ENCODE data around the gene CCDC106.
A peak's percentile ranks its signal among the peaks of the same experiment; 100 is the strongest.

Gene CCDC106

GRCh38 chr19:55632463-55632834, 15.6 kb upstream of the CCDC106 start:
- ATAC-seq (replicated peaks; ENCODE audit: extremely low read depth, poor library complexity, severe bottlenecking) (peak; percentile 63), DNase-seq (ENCODE audit: low spot score in 2 of 2) (peak; percentile 86)
- Mint-ChIP-seq H3K27me3 (no peaks in the 10 kb centered on the region), H3K27ac (ENCODE audit: low read depth) (no peak overlapping the region), H3K36me3 (ENCODE audit: insufficient read depth) (peaks cover 31% of the 10 kb centered on the region), H3K4me1 (peaks cover 43% of the 10 kb centered on the region), H3K4me3 (no peak overlapping the region), H3K9me3 (no peaks in the 10 kb centered on the region)

- DNase-seq (ENCODE audit: low spot score in 2 of 2) (no peak), ATAC-seq (replicated peaks; ENCODE audit: extremely low read depth, poor library complexity, severe bottlenecking) (no peak)
- Mint-ChIP-seq H3K27ac (ENCODE audit: low read depth) (peak overlapping the region; percentile 100), H3K27me3 (no peaks in the 10 kb centered on the region), H3K4me3 (no peak overlapping the region), H3K4me1 (peaks cover 54% of the 10 kb centered on the region), H3K36me3 (ENCODE audit: insufficient read depth) (peaks cover 33% of the 10 kb centered on the region), H3K9me3 (no peaks in the 10 kb centered on the region)
Measured at GRCh38 chr19:55633861-55634260, 14.2 kb upstream of the CCDC106 start.

- no peak for ATAC-seq (replicated peaks; ENCODE audit: extremely low read depth, poor library complexity, severe bottlenecking)
Measured at GRCh38 chr19:55635334-55635717, 12.7 kb upstream of the CCDC106 start.

GRCh38 chr19:55635856-55636440, 12.1 kb upstream of the CCDC106 start:
- Mint-ChIP-seq H3K27ac (ENCODE audit: low read depth) (peak overlapping the region; percentile 100), H3K4me1 (peaks cover 63% of the 10 kb centered on the region), H3K36me3 (ENCODE audit: insufficient read depth) (peaks cover 41% of the 10 kb centered on the region), H3K9me3 (no peaks in the 10 kb centered on the region), H3K4me3 (peak overlapping the region; percentile 100), H3K27me3 (no peaks in the 10 kb centered on the region)
- ATAC-seq (replicated peaks; ENCODE audit: extremely low read depth, poor library complexity, severe bottlenecking), result no peak
- DNase-seq (ENCODE audit: low spot score in 2 of 2), result no peak

More at GRCh38 chr19:55635334-55635717, 12.7 kb upstream of the CCDC106 start:
- Mint-ChIP-seq H3K4me3 (peak overlapping the region; percentile 100), H3K27ac (ENCODE audit: low read depth) (peak overlapping the region; percentile 100), H3K4me1 (peaks cover 61% of the 10 kb centered on the region), H3K27me3 (no peaks in the 10 kb centered on the region), H3K36me3 (ENCODE audit: insufficient read depth) (peaks cover 38% of the 10 kb centered on the region), H3K9me3 (no peaks in the 10 kb centered on the region)
- no peak for DNase-seq (ENCODE audit: low spot score in 2 of 2)

- DNase-seq (ENCODE audit: low spot score in 2 of 2), result no peak
- Mint-ChIP-seq H3K27me3 (no peaks in the 10 kb centered on the region), H3K36me3 (ENCODE audit: insufficient read depth) (peaks cover 42% of the 10 kb centered on the region), H3K4me3 (peak overlapping the region; percentile 100), H3K9me3 (no peaks in the 10 kb centered on the region), H3K27ac (ENCODE audit: low read depth) (peak overlapping the region; percentile 100), H3K4me1 (peaks cover 65% of the 10 kb centered on the region)
- no peak for ATAC-seq (replicated peaks; ENCODE audit: extremely low read depth, poor library complexity, severe bottlenecking)
Measured at GRCh38 chr19:55636723-55637122, 11.3 kb upstream of the CCDC106 start.

GRCh38 chr19:55637534-55637933, 10.5 kb upstream of the CCDC106 start:
- H3K4me3 Mint-ChIP-seq, result peak overlapping the region; percentile 100
- peaks cover 43% of the 10 kb centered on the region for H3K36me3 Mint-ChIP-seq (ENCODE audit: insufficient read depth)
- H3K9me3 Mint-ChIP-seq, result no peaks in the 10 kb centered on the region
- ATAC-seq (replicated peaks; ENCODE audit: extremely low read depth, poor library complexity, severe bottlenecking), result no peak
- H3K4me1 Mint-ChIP-seq, result peaks cover 64% of the 10 kb centered on the region
- no peak for DNase-seq (ENCODE audit: low spot score in 2 of 2)
- H3K27ac Mint-ChIP-seq (ENCODE audit: low read depth), result peak overlapping the region; percentile 100
- no peaks in the 10 kb centered on the region for H3K27me3 Mint-ChIP-seq

GRCh38 chr19:55638864-55639359, 9.1 kb upstream of the CCDC106 start:
- Mint-ChIP-seq H3K36me3 (ENCODE audit: insufficient read depth) (peaks cover 50% of the 10 kb centered on the region), H3K4me1 (peaks cover 75% of the 10 kb centered on the region)
- ATAC-seq (replicated peaks; ENCODE audit: extremely low read depth, poor library complexity, severe bottlenecking), result no peak

GRCh38 chr19:55640043-55640576, 7.9 kb upstream of the CCDC106 start:
- H3K27me3 Mint-ChIP-seq, result no peaks in the 10 kb centered on the region
- DNase-seq (ENCODE audit: low spot score in 2 of 2) (peak; percentile 60 to 66), ATAC-seq (replicated peaks; ENCODE audit: extremely low read depth, poor library complexity, severe bottlenecking) (peak; percentile 44)
- no peaks in the 10 kb centered on the region for H3K9me3 Mint-ChIP-seq
- peak overlapping the region; percentile 49 for H3K27ac Mint-ChIP-seq (ENCODE audit: low read depth)
- peaks cover 43% of the 10 kb centered on the region for H3K36me3 Mint-ChIP-seq (ENCODE audit: insufficient read depth)
- peaks cover 73% of the 10 kb centered on the region for H3K4me1 Mint-ChIP-seq
- peak overlapping the region; percentile 90 for H3K4me3 Mint-ChIP-seq

More at GRCh38 chr19:55638864-55639359, 9.1 kb upstream of the CCDC106 start:
- peak overlapping the region; percentile 20 for H3K27ac Mint-ChIP-seq (ENCODE audit: low read depth)
- H3K9me3 Mint-ChIP-seq, result no peaks in the 10 kb centered on the region
- H3K4me3 Mint-ChIP-seq, result peak overlapping the region; percentile 39
- no peaks in the 10 kb centered on the region for H3K27me3 Mint-ChIP-seq
- peak in 1 of 2 donors; percentile 39 for DNase-seq (ENCODE audit: low spot score in 2 of 2)

GRCh38 chr19:55640577-55641425, 7.2 kb upstream of the CCDC106 start, which contains the start of gene ZNF580:
TSS of gene ZNF580 (plus strand) at chr19:55641002. CDS start at chr19:55642509, 1,507 bp downstream.
- Mint-ChIP-seq H3K27ac (ENCODE audit: low read depth) (peak within 1 kb of the TSS; percentile 74), H3K27me3 (no peaks in the 10 kb centered on the region), H3K4me1 (peaks cover 66% of the 10 kb centered on the region), H3K36me3 (ENCODE audit: insufficient read depth) (peaks cover 41% of the 10 kb centered on the region), H3K4me3 (peak within 1 kb of the TSS; percentile 90), H3K9me3 (no peaks in the 10 kb centered on the region)
- DNase-seq (ENCODE audit: low spot score in 2 of 2) (no peak), ATAC-seq (replicated peaks; ENCODE audit: extremely low read depth, poor library complexity, severe bottlenecking) (peak; percentile 21)

GRCh38 chr19:55641426-55642152, 6.4 kb upstream of the CCDC106 start:
- Mint-ChIP-seq H3K27me3 (no peaks in the 10 kb centered on the region), H3K27ac (ENCODE audit: low read depth) (peak overlapping the region; percentile 74), H3K4me3 (peak overlapping the region; percentile 90), H3K9me3 (no peaks in the 10 kb centered on the region), H3K36me3 (ENCODE audit: insufficient read depth) (peaks cover 37% of the 10 kb centered on the region), H3K4me1 (peaks cover 58% of the 10 kb centered on the region)
- ATAC-seq (replicated peaks; ENCODE audit: extremely low read depth, poor library complexity, severe bottlenecking), result no peak
- DNase-seq (ENCODE audit: low spot score in 2 of 2), result no peak

GRCh38 chr19:55642153-55643002, 5.6 kb upstream of the CCDC106 start:
- Mint-ChIP-seq H3K36me3 (ENCODE audit: insufficient read depth) (peaks cover 34% of the 10 kb centered on the region), H3K4me1 (peaks cover 54% of the 10 kb centered on the region), H3K27ac (ENCODE audit: low read depth) (peak overlapping the region; percentile 84), H3K27me3 (no peaks in the 10 kb centered on the region), H3K4me3 (peak overlapping the region; percentile 90), H3K9me3 (no peaks in the 10 kb centered on the region)
- ATAC-seq (replicated peaks; ENCODE audit: extremely low read depth, poor library complexity, severe bottlenecking) (no peak), DNase-seq (ENCODE audit: low spot score in 2 of 2) (no peak)

All from central memory CD8-positive, alpha-beta T cell (primary cell).